ENCODE data around the gene MCHR1. TPM values are rescaled to one million over a fixed set of nuclear protein-coding genes. Genes with fewer than 3 reads are reported as not detected.
"Not testable (repeated sequence)": the region's sequence is repeated elsewhere in the genome, so short reads cannot be mapped to it uniquely, and the experiment has no call there.

The MCHR1 gene
- total RNA-seq, 1 experiment from 2014 or later, result not detected

DNA sequence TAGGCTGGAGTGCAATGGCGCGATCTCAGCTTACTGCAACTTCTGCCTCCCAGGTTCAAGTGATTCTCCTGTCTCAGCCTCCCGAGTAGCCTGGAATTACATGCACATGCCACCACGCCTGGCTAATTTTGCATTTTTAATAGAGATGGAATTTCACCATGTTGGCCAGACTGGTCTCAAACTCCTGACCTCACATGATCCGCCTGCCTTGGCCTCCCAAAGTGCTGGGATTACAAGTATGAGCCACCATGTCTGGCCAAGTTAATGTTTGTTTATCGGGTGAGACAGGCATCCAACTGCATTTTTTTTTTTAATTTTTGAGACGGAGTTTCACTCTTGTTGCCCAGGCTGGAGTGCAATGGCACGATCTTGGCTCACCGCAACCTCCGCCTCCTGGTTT lies 22.6 kb upstream of the MCHR1 start:
- BruUV-seq (replicated peaks); CTCF ChIA-PET; in situ Hi-C loops (cut with HindIII; ENCODE audit: low pct_unique_long_range_greater_than_20kb, low sequenced_read_pairs); H3K36me3 ChIP-seq (ENCODE audit: control insufficient read depth, insufficient read depth, low read length); H3K27me3 ChIP-seq (ENCODE audit: control insufficient read depth, insufficient read depth, low read length); DNase-seq (ENCODE audit: low read depth, low spot score); H3K9me3 ChIP-seq (ENCODE audit: control insufficient read depth, insufficient read depth, low read depth, low read length); intact Hi-C loops (cut with micrococcal nuclease; ENCODE audit: unreplicated experiment); H3K4me3 ChIP-seq (ENCODE audit: low read depth in 2 of 2, low read length in 2 of 2); H3K27ac ChIP-seq (ENCODE audit: low read length); ATAC-seq: not testable (repeated sequence)
- POLR2A ChIA-PET, result interaction anchor here (0.5 to 1.2 kb wide), 2 partner anchors 19 to 131 kb away, joined by 3 read pairs; no protein-coding TSS in a partner anchor
- H3K4me1 ChIP-seq (ENCODE audit: control insufficient read depth, insufficient read depth, low read length), result peaks cover 18% of the 10 kb centered on the region

DNA sequence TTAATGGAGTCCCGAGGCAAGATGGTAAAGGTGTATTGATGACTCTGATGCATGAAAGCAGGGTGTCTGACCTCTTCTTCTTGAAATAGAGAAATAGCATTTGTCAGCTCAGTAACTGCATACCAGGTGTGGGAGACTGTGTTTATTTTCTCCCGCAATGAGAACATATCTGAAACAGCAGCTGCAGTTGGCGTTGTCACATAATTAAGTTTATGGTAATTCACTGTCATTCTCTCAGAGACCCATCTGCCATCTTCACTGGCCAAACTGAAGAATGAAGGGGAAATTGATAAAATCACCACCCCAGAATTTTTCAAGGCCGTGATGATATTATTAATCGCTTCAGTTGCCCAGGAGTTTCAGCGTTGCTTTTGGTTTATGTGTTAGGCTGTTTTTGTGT lies 20.1 kb upstream of the MCHR1 start:
- ATAC-seq, result no peak

DNA sequence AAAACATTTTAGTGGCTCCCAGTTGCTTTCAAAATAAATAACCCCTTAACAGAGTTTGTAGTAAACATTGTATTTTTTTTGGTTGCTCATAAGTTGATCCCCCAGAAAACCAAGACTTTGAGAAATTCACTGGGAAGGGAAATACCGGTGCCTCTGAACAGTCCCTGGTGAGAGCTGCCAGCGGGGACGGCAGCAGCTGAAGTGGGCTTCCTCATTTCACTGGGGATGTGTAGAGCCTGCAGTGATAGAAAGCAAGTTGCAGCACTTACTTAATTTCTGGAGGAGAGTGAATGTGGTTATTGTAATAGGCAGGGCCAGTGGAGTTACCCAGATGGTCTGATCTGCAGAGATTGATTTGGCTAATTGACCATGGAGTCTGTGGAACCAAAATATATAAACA lies 18.6 kb upstream of the MCHR1 start:
- no peak for TF ChIP-seq TCF7L2 (IDR thresholded peaks at IDR 0.05; ENCODE audit: low read depth, low read length)
- TF ChIP-seq, protein P1, sequence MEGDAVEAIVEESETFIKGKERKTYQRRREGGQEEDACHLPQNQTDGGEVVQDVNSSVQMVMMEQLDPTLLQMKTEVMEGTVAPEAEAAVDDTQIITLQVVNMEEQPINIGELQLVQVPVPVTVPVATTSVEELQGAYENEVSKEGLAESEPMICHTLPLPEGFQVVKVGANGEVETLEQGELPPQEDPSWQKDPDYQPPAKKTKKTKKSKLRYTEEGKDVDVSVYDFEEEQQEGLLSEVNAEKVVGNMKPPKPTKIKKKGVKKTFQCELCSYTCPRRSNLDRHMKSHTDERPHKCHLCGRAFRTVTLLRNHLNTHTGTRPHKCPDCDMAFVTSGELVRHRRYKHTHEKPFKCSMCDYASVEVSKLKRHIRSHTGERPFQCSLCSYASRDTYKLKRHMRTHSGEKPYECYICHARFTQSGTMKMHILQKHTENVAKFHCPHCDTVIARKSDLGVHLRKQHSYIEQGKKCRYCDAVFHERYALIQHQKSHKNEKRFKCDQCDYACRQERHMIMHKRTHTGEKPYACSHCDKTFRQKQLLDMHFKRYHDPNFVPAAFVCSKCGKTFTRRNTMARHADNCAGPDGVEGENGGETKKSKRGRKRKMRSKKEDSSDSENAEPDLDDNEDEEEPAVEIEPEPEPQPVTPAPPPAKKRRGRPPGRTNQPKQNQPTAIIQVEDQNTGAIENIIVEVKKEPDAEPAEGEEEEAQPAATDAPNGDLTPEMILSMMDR (IDR thresholded peaks at IDR 0.05), result no peak
- CTCF ChIA-PET, result no interaction called here
- intact Hi-C loops (cut with micrococcal nuclease; ENCODE audit: unreplicated experiment), result no loop called here
- BruUV-seq (replicated peaks), result no TSS peak
- POLR2A ChIA-PET, result no interaction called here
- Histone ChIP-seq H3K27ac (ENCODE audit: low read length) (no peak overlapping the region), H3K27me3 (ENCODE audit: control insufficient read depth, insufficient read depth, low read length) (no peaks in the 10 kb centered on the region), H3K4me1 (ENCODE audit: control insufficient read depth, insufficient read depth, low read length) (peaks cover 4% of the 10 kb centered on the region; the same call in 1 of the 2 replicates), H3K4me3 (ENCODE audit: low read depth in 2 of 2, low read length in 2 of 2) (no peak overlapping the region), H3K9me3 (ENCODE audit: control insufficient read depth, insufficient read depth, low read depth, low read length) (no peaks in the 10 kb centered on the region), H3K36me3 (ENCODE audit: control insufficient read depth, insufficient read depth, low read length) (no peaks in the 10 kb centered on the region)
- ATAC-seq, result no peak
- in situ Hi-C loops (cut with HindIII; ENCODE audit: low pct_unique_long_range_greater_than_20kb, low sequenced_read_pairs), result no loop called here
- no peak for DNase-seq (ENCODE audit: low read depth, low spot score)

More for the DNA sequence above, 20.1 kb upstream of the MCHR1 start:
- no peak overlapping the region for H3K4me3 ChIP-seq (ENCODE audit: low read depth in 2 of 2, low read length in 2 of 2)
- H3K36me3 ChIP-seq (ENCODE audit: control insufficient read depth, insufficient read depth, low read length), result no peaks in the 10 kb centered on the region
- no TSS peak for BruUV-seq (replicated peaks)
- intact Hi-C loops (cut with micrococcal nuclease; ENCODE audit: unreplicated experiment), result no loop called here
- no peak for DNase-seq (ENCODE audit: low read depth, low spot score)
- in situ Hi-C loops (cut with HindIII; ENCODE audit: low pct_unique_long_range_greater_than_20kb, low sequenced_read_pairs), result no loop called here
- no peak overlapping the region for H3K27ac ChIP-seq (ENCODE audit: low read length)
- no peaks in the 10 kb centered on the region for H3K9me3 ChIP-seq (ENCODE audit: control insufficient read depth, insufficient read depth, low read depth, low read length)
- TF ChIP-seq SIN3A (IDR thresholded peaks at IDR 0.05; ENCODE audit: borderline replicate concordance, insufficient read depth, low read depth, low read length), result no peak
- TF ChIP-seq, protein P2, sequence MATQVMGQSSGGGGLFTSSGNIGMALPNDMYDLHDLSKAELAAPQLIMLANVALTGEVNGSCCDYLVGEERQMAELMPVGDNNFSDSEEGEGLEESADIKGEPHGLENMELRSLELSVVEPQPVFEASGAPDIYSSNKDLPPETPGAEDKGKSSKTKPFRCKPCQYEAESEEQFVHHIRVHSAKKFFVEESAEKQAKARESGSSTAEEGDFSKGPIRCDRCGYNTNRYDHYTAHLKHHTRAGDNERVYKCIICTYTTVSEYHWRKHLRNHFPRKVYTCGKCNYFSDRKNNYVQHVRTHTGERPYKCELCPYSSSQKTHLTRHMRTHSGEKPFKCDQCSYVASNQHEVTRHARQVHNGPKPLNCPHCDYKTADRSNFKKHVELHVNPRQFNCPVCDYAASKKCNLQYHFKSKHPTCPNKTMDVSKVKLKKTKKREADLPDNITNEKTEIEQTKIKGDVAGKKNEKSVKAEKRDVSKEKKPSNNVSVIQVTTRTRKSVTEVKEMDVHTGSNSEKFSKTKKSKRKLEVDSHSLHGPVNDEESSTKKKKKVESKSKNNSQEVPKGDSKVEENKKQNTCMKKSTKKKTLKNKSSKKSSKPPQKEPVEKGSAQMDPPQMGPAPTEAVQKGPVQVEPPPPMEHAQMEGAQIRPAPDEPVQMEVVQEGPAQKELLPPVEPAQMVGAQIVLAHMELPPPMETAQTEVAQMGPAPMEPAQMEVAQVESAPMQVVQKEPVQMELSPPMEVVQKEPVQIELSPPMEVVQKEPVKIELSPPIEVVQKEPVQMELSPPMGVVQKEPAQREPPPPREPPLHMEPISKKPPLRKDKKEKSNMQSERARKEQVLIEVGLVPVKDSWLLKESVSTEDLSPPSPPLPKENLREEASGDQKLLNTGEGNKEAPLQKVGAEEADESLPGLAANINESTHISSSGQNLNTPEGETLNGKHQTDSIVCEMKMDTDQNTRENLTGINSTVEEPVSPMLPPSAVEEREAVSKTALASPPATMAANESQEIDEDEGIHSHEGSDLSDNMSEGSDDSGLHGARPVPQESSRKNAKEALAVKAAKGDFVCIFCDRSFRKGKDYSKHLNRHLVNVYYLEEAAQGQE (IDR thresholded peaks at IDR 0.05; ENCODE audit: insufficient read depth in 1 of 2, low read depth in 2 of 2, low read length in 1 of 2), result no peak
- no peak for TF ChIP-seq POLR2AphosphoS5 (IDR thresholded peaks at IDR 0.05; ENCODE audit: low read depth, low read length)
- TF ChIP-seq, protein P1 (IDR thresholded peaks at IDR 0.05), result no peak
- TF ChIP-seq TCF7L2 (IDR thresholded peaks at IDR 0.05; ENCODE audit: low read depth, low read length), result no peak
- H3K4me1 ChIP-seq (ENCODE audit: control insufficient read depth, insufficient read depth, low read length), result peaks cover 7% of the 10 kb centered on the region
- H3K27me3 ChIP-seq (ENCODE audit: control insufficient read depth, insufficient read depth, low read length), result no peaks in the 10 kb centered on the region
- CTCF ChIA-PET, result no interaction called here
- POLR2A ChIA-PET, result no interaction called here

Data from Panc1 (cell line).